GM19351 (cell line): ENCODE data around the gene SYK.
A peak's percentile ranks its signal among the peaks of the same experiment; 100 is the strongest.
"Not testable (repeated sequence)": the region's sequence is repeated elsewhere in the genome, so short reads cannot be mapped to it uniquely, and the experiment has no call there.

ENCODE experiments used
- ATAC-seq: cut with Tn5 transposase; IDR thresholded peaks from one replicate; pipeline ENCODE4 v1.9.1; 2021; ENCODE audit warnings: mild to moderate bottlenecking, moderate library complexity; ENCODE audit not compliant: unreplicated experiment

SYK gene

GRCh38 chr9:90801241-90801972 lies at the start of gene SYK:
TSS of gene SYK (plus strand) at chr9:90801819. CDS start at chr9:90843899, 42,080 bp downstream.
- ATAC-seq = peak; percentile 36

- ATAC-seq = not testable (repeated sequence)
Measured at GRCh38 chr9:90755514-90756371, 45.9 kb upstream of the SYK start.

- ATAC-seq = not testable (repeated sequence)
Measured at GRCh38 chr9:90760577-90760976, 41.0 kb upstream of the SYK start.

- ATAC-seq = no peak
Measured at GRCh38 chr9:90766731-90767130, 34.9 kb upstream of the SYK start.

- no peak for ATAC-seq
Measured at GRCh38 chr9:90767523-90768100, 34.0 kb upstream of the SYK start.

- ATAC-seq = peak; percentile 63
Measured at GRCh38 chr9:90770182-90770738, 31.4 kb upstream of the SYK start.

- no peak for ATAC-seq
Measured at GRCh38 chr9:90770927-90771326, 30.7 kb upstream of the SYK start.

- no peak for ATAC-seq
Measured at GRCh38 chr9:90772386-90772785, 29.2 kb upstream of the SYK start.

GRCh38 chr9:90773617-90774016 lies 28.0 kb upstream of the SYK start:
- no peak for ATAC-seq

GRCh38 chr9:90774071-90774470 lies 27.5 kb upstream of the SYK start:
- no peak for ATAC-seq

- peak; percentile 79 for ATAC-seq
Measured at GRCh38 chr9:90774682-90775081, 26.9 kb upstream of the SYK start.

- ATAC-seq = no peak
Measured at GRCh38 chr9:90775657-90776056, 26.0 kb upstream of the SYK start.

GRCh38 chr9:90778746-90779145 lies 22.9 kb upstream of the SYK start:
- no peak for ATAC-seq

- ATAC-seq = no peak
Measured at GRCh38 chr9:90783552-90783951, 18.1 kb upstream of the SYK start.

GRCh38 chr9:90783964-90784363 lies 17.7 kb upstream of the SYK start:
- no peak for ATAC-seq

- peak; percentile 78 for ATAC-seq
Measured at GRCh38 chr9:90787771-90788460, 13.7 kb upstream of the SYK start.

- ATAC-seq = peak; percentile 53
Measured at GRCh38 chr9:90788527-90788926, 13.1 kb upstream of the SYK start.

GRCh38 chr9:90789408-90789807 lies 12.2 kb upstream of the SYK start:
- ATAC-seq = no peak

GRCh38 chr9:90789862-90790261 lies 11.8 kb upstream of the SYK start:
- ATAC-seq = no peak

- not testable (repeated sequence) for ATAC-seq
Measured at GRCh38 chr9:90793024-90793423, 8.6 kb upstream of the SYK start.

GRCh38 chr9:90793729-90794128 lies 7.9 kb upstream of the SYK start:
- no peak for ATAC-seq
